Central memory CD8-positive, alpha-beta T cell (primary cell): Measurements from ENCODE around the gene C3orf70.

Experiments used
- ATAC-seq: fragments of 150-1000 bp; cut with Tn5 transposase; replicated peaks from 2 replicates; pipeline ENCODE4 v1.10.0; 2022; ENCODE audit warnings: mild to moderate bottlenecking, moderate FRiP score, moderate number of reproducible peaks; ENCODE audit not compliant: poor library complexity, severe bottlenecking; ENCODE audit errors: extremely low read depth
- DNase-seq, 2 donors: peaks; one replicate each; pipeline ENCODE4 v3.0.0; 2021; ENCODE audit warnings: low spot score in 2 of 2
- H3K27ac Mint-ChIP-seq: one replicate; pipeline ENCODE4 v1.8.0; 2022; ENCODE audit warnings: low read depth, mild to moderate bottlenecking, moderate library complexity, mixed read lengths
- H3K27me3 Mint-ChIP-seq: one replicate; pipeline ENCODE4 v1.8.0; 2022; ENCODE audit warnings: mixed read lengths
- H3K36me3 Mint-ChIP-seq: one replicate; pipeline ENCODE4 v1.8.0; 2022; ENCODE audit warnings: mild to moderate bottlenecking, moderate library complexity, mixed read lengths; ENCODE audit not compliant: insufficient read depth
- H3K4me1 Mint-ChIP-seq: one replicate; pipeline ENCODE4 v1.8.0; 2022; ENCODE audit warnings: mixed read lengths
- H3K4me3 Mint-ChIP-seq: one replicate; pipeline ENCODE4 v1.8.0; 2022; ENCODE audit warnings: mild to moderate bottlenecking, moderate library complexity, mixed read lengths
- H3K9me3 Mint-ChIP-seq: one replicate; pipeline ENCODE4 v1.8.0; 2022; ENCODE audit warnings: mixed read lengths

Gene C3orf70

DNA sequence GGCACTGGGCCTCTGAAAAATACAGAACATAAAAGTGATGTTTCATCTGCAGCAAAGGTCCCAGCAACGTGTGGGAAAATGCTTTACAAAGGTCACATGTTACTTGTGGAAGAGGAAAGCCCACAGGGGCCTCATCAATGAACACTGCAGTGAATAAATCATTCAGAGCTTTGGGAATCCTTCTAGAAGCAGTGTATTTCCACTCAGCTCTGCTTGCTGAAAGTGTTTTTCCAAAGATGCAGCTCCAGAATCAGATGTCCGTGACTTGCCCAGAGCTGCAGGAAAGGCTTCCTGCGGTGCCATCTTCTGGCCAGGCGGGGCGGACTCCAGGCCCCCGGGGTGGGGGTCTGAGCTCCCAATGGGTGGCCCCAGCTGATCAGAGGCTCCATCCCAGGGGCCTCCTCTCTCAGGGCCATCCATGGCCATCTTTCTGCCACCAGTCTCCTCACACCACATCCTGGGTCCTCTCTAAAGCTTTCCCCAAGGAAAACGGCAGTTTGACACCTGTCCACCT lies 81.5 kb downstream of the C3orf70 start:
- Mint-ChIP-seq H3K9me3 (no peaks in the 10 kb centered on the region), H3K27ac (no peak overlapping the region), H3K4me1 (no peaks in the 10 kb centered on the region), H3K27me3 (peaks cover 17% of the 10 kb centered on the region), H3K36me3 (peaks cover 2% of the 10 kb centered on the region), H3K4me3 (no peak overlapping the region)
- DNase-seq, result no peak
- no peak for ATAC-seq

GRCh38 chr3:185070491-185071286 lies 82.2 kb downstream of the C3orf70 start:
- ATAC-seq (no peak), DNase-seq (no peak)
- no peaks in the 10 kb centered on the region for H3K4me1 Mint-ChIP-seq
- no peak overlapping the region for H3K4me3 Mint-ChIP-seq
- H3K27ac Mint-ChIP-seq, result no peak overlapping the region
- peaks cover 15% of the 10 kb centered on the region for H3K27me3 Mint-ChIP-seq
- H3K36me3 Mint-ChIP-seq, result peaks cover 2% of the 10 kb centered on the region
- H3K9me3 Mint-ChIP-seq, result no peaks in the 10 kb centered on the region

- Mint-ChIP-seq H3K27ac (no peak overlapping the region), H3K27me3 (peaks cover 7% of the 10 kb centered on the region), H3K4me3 (no peak overlapping the region), H3K4me1 (no peaks in the 10 kb centered on the region), H3K9me3 (no peaks in the 10 kb centered on the region), H3K36me3 (peaks cover 2% of the 10 kb centered on the region)
- DNase-seq, result no peak
- ATAC-seq, result no peak
Measured at GRCh38 chr3:185069037-185070030, 83.5 kb downstream of the C3orf70 start.

DNA sequence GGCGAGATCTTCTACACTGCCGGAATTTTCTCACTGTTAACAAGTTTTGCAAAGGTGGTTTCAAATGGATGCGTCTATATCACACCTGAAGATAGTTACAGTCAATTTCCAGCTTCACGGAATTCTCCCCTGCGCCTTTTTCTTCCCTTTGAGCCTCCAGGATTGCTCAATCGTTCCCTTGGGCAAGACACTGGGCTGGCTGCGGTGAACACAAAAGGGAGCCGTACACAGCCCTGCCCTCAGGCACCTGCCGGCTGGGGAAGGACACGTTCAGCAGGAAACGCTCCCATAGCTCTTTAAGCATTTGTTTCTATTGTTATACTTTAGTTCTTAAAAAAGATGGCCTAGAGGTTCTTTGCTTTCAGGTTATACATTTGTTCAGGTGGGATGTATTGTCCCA lies 85.7 kb downstream of the C3orf70 start:
- Mint-ChIP-seq H3K9me3 (no peaks in the 10 kb centered on the region), H3K27ac (no peak overlapping the region), H3K27me3 (peaks cover 16% of the 10 kb centered on the region), H3K4me1 (no peaks in the 10 kb centered on the region), H3K36me3 (peaks cover 2% of the 10 kb centered on the region), H3K4me3 (no peak overlapping the region)
- ATAC-seq (no peak), DNase-seq (no peak)

DNA sequence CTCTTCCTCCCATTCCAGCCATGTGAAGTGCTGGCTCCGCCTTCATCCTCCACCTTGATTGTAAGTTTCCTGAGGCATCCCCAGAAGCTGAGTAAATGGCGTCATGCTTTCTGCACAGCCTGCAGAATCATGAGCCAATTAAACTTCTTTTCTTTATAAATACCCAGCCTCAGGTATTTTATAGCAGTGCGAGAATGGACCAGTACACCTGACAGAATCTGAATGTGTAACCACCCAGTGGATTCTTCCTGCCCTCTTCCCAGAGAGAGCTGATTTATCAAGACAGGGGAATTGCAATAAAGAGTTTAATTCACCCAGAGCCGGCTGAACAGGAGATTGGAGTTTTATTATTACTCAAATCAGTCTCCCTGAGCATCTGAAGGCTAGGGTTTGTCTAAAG lies 86.6 kb downstream of the C3orf70 start:
- Mint-ChIP-seq H3K4me1 (no peaks in the 10 kb centered on the region), H3K4me3 (no peak overlapping the region), H3K27ac (no peak overlapping the region), H3K27me3 (peaks cover 16% of the 10 kb centered on the region), H3K9me3 (no peaks in the 10 kb centered on the region), H3K36me3 (no peaks in the 10 kb centered on the region)
- DNase-seq, result no peak
- no peak for ATAC-seq

GRCh38 chr3:185065059-185065458 lies 87.8 kb downstream of the C3orf70 start:
- Mint-ChIP-seq H3K27me3 (peaks cover 16% of the 10 kb centered on the region), H3K27ac (no peak overlapping the region), H3K4me1 (no peaks in the 10 kb centered on the region), H3K4me3 (no peak overlapping the region), H3K36me3 (no peaks in the 10 kb centered on the region), H3K9me3 (peaks cover 4% of the 10 kb centered on the region)
- ATAC-seq (no peak), DNase-seq (no peak)

- DNase-seq (no peak), ATAC-seq (no peak)
- Mint-ChIP-seq H3K27ac (no peak overlapping the region), H3K9me3 (peaks cover 14% of the 10 kb centered on the region), H3K27me3 (peaks cover 16% of the 10 kb centered on the region), H3K36me3 (peaks cover 3% of the 10 kb centered on the region), H3K4me3 (no peak overlapping the region), H3K4me1 (no peaks in the 10 kb centered on the region)
Measured at GRCh38 chr3:185063431-185063830, 89.4 kb downstream of the C3orf70 start.

DNA sequence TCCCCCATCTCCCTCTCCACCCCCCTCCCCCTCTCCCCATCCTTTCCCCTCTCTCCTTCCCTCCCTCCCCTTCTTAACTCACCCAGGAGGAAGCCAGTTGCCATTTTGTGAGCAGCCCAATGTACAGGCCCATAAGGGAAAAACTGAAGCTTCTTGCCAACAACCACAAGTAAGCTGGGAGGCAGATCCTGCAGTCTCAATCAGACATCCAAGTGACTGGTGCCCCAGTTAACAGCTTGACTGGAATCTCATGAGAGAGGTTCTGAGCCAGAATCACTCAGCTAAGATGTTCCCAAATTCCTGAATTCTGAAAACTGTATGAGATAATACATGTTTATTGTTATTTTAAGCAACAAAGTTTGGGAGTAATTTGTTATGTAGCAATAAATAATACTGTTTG lies 90.7 kb downstream of the C3orf70 start:
- Mint-ChIP-seq H3K4me1 (no peaks in the 10 kb centered on the region), H3K27me3 (peaks cover 16% of the 10 kb centered on the region), H3K27ac (no peak overlapping the region), H3K9me3 (peaks cover 21% of the 10 kb centered on the region), H3K36me3 (peaks cover 3% of the 10 kb centered on the region), H3K4me3 (no peak overlapping the region)
- DNase-seq (no peak), ATAC-seq (no peak)

DNA sequence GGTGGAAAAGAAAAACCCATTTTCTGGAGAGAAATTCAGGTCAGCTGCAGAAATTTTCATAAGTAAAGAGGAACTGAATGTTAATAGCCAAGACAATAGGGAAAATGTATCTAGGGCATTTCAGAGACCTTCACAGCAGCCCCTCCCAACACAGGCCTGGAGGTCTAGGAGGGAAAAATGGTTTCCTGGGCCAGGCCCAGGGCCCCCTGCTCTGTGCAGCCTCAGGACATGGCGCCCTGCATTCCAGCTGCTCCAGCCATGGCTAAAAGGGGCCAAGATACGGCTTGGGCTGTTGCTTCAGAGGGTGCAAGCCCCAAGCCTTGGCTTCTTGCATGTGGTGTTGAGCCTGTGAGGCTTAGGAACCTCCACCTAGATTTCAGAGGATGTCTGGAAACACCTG lies 92.2 kb downstream of the C3orf70 start:
- H3K27ac Mint-ChIP-seq, result no peak overlapping the region
- peaks cover 3% of the 10 kb centered on the region for H3K36me3 Mint-ChIP-seq
- no peak for DNase-seq
- H3K4me1 Mint-ChIP-seq, result no peaks in the 10 kb centered on the region
- peaks cover 30% of the 10 kb centered on the region for H3K9me3 Mint-ChIP-seq
- peaks cover 10% of the 10 kb centered on the region for H3K27me3 Mint-ChIP-seq
- no peak overlapping the region for H3K4me3 Mint-ChIP-seq
- ATAC-seq, result no peak

GRCh38 chr3:185059766-185060165 lies 93.1 kb downstream of the C3orf70 start:
- ATAC-seq (no peak), DNase-seq (no peak)
- no peaks in the 10 kb centered on the region for H3K4me1 Mint-ChIP-seq
- H3K36me3 Mint-ChIP-seq, result peaks cover 3% of the 10 kb centered on the region
- no peak overlapping the region for H3K27ac Mint-ChIP-seq
- H3K9me3 Mint-ChIP-seq, result peaks cover 37% of the 10 kb centered on the region
- no peak overlapping the region for H3K4me3 Mint-ChIP-seq
- H3K27me3 Mint-ChIP-seq, result peaks cover 10% of the 10 kb centered on the region

GRCh38 chr3:185058796-185059195 lies 94.1 kb downstream of the C3orf70 start:
- Mint-ChIP-seq H3K4me3 (no peak overlapping the region), H3K27ac (no peak overlapping the region), H3K9me3 (peaks cover 37% of the 10 kb centered on the region), H3K36me3 (peaks cover 5% of the 10 kb centered on the region), H3K27me3 (peaks cover 8% of the 10 kb centered on the region), H3K4me1 (no peaks in the 10 kb centered on the region)
- no peak for ATAC-seq
- no peak for DNase-seq

DNA sequence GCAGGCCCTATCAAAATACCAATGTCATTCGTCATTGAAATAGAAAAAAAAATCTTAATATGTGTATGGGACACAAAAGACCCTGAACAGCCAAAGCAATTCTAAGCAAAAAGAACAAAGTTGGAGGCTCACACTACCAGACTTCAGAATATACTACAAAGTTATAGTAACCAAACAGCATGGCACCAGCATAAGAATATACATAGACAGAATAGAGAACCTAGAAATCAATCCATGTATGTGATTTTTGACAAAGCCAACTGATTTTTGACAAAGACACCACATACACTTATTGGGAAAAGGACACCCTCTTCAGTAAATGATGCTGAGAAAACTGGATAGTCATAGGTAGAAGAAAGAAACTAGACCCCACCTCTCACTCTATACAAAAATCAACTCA lies 95.0 kb downstream of the C3orf70 start:
- ATAC-seq, result no peak
- no peaks in the 10 kb centered on the region for H3K27me3 Mint-ChIP-seq
- peaks cover 12% of the 10 kb centered on the region for H3K36me3 Mint-ChIP-seq
- H3K9me3 Mint-ChIP-seq, result peaks cover 37% of the 10 kb centered on the region
- H3K4me3 Mint-ChIP-seq, result no peak overlapping the region
- H3K4me1 Mint-ChIP-seq, result no peaks in the 10 kb centered on the region
- H3K27ac Mint-ChIP-seq, result no peak overlapping the region
- DNase-seq, result no peak
